Osteoblast (primary cell): ENCODE measurements around the gene SOX13. TPM values are rescaled to one million over a fixed set of nuclear protein-coding genes. Genes with fewer than 3 reads are reported as not detected.

Experiments used
- DNase-seq: peaks from one replicate; pipeline ENCODE4 v3.0.0; 2011; ENCODE audit warnings: low spot score, mixed read lengths; ENCODE audit not compliant: insufficient read length; ENCODE audit errors: missing footprints
- H2AFZ ChIP-seq: 2 replicates; pipeline ENCODE4 v1.6.0; 2011; ENCODE audit warnings: mild to moderate bottlenecking, low read length
- H3K27ac ChIP-seq: 2 replicates; pipeline ENCODE4 v1.5.1; 2011; ENCODE audit warnings: mild to moderate bottlenecking, low read depth, low read length, moderate library complexity
- H3K27me3 ChIP-seq: 2 replicates; pipeline ENCODE4 v1.6.0; 2012; ENCODE audit warnings: mild to moderate bottlenecking, control low read depth, inconsistent platforms, low read length, moderate library complexity; ENCODE audit not compliant: insufficient read depth
- H3K36me3 ChIP-seq: 2 replicates; pipeline ENCODE4 v1.5.1; 2011; ENCODE audit warnings: mild to moderate bottlenecking, low read length, control low read depth, moderate library complexity; ENCODE audit not compliant: insufficient read depth
- H3K4me1 ChIP-seq: 2 replicates; pipeline ENCODE4 v1.5.1; 2011; ENCODE audit warnings: mild to moderate bottlenecking, low read length, control low read depth, moderate library complexity; ENCODE audit not compliant: insufficient read depth
- H3K4me2 ChIP-seq: 2 replicates; pipeline ENCODE4 v1.6.0; 2011; ENCODE audit warnings: mild to moderate bottlenecking, low read length; ENCODE audit not compliant: insufficient read depth
- H3K4me3 ChIP-seq: fragments of 200-600 bp; sonication (generic); 3 replicates; pipeline ENCODE4 v1.5.1; 2012; ENCODE audit warnings: mild to moderate bottlenecking, low read length, inconsistent platforms; ENCODE audit not compliant: insufficient read depth
- H3K79me2 ChIP-seq: 2 replicates; pipeline ENCODE4 v1.6.0; 2012; ENCODE audit warnings: mild to moderate bottlenecking, low read length, control low read depth, inconsistent platforms; ENCODE audit not compliant: insufficient read depth
- H3K9me3 ChIP-seq: 2 replicates; pipeline ENCODE4 v1.5.1; 2011; ENCODE audit warnings: low read depth, low read length, control low read depth
- H4K20me1 ChIP-seq: 2 replicates; pipeline ENCODE4 v1.6.0; 2012; ENCODE audit warnings: mild to moderate bottlenecking, low read length, control low read depth; ENCODE audit not compliant: insufficient read depth
- CTCF ChIP-seq: IDR thresholded peaks from 2 replicates; pipeline ENCODE4 v1.5.1; 2011; ENCODE audit warnings: mild to moderate bottlenecking, low read depth, low read length, moderate library complexity; ENCODE audit errors: extremely low read depth
- total RNA-seq: library from RNA; depleted of rRNA; stranded (reverse); fragments of >200 nt; gene quantifications from 2 replicates; pipeline ENCODE4 v1.2.3, GENCODE V29; 2012

Gene SOX13
- total RNA-seq, 1 donor, result 9.0 TPM

DNA sequence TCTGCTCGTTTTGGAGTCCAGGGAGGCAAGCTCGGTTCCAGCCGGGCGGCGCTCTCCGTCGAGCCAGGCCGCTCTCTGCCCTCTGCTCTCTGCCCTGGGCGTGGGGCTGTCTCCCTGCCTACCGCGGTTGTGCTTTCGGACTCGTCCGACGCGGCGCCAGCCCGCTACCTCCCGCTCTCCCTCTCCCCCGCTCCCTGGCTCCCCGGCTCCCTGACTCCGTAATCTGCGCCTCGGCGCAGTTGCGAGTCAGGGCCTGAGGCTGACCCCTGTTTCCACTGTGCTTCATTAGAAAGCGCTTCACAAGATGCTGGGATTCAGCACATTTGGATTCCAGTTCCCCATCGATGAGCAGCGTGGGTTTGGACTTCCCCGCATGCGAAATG is 2.2 kb downstream of the SOX13 start:
- Histone ChIP-seq H3K9me3 (no peaks in the 10 kb centered on the region), H3K4me1 (peaks cover 23% of the 10 kb centered on the region), H4K20me1 (peaks cover 12% of the 10 kb centered on the region), H3K4me2 (peak overlapping the region; percentile 97), H2AFZ (peak overlapping the region; percentile 94), H3K27me3 (no peaks in the 10 kb centered on the region), H3K36me3 (no peaks in the 10 kb centered on the region), H3K4me3 (peak overlapping the region; percentile 82), H3K27ac (no peak overlapping the region), H3K79me2 (peaks cover 26% of the 10 kb centered on the region)
- peak; percentile 84 for DNase-seq
- no peak for TF ChIP-seq CTCF

DNA sequence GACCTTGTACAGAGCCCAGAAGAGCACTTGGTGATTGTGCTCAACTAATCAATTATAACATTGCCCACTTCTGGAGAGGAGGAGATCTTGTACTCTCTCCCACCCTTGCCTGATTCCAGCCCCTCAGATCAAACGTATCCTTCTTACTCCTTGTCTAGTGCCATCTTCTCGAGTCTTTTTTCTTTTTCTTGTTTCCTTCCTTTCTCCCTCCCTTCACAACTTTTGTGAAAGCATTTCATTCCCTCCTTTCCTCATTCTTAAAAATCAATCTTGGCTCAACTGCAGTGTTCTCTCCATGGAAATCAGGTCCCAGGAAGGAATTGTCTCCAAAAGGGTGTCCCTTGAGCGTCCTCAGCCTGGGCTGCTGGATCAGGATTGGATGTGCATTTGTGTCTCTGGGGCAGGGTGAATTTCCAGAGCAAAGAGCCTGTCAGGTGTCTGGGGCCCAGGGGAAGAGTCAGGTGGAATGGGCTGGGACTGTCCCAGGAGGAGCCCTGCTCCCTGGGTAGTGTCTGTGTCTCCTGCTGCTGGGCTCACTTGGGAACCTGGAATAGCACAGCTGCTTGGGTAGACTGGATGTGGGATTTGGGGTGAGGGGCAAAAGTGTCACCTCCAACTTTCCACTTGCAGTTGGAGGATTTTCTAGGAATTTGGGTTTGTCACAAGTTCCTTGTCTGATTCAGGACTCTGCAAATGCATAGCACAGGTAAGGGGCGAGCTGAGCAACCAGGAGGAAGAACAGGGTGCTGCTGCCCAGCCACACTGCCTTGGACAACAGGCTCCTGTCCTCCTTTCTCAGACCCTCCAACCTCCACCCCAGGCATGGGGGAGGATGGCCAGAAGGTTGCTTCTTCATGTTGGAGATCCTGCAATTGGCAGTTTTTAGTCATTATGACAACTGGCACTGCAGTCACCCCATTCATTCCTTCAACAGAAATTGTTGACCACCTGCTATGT is 3.3 kb downstream of the SOX13 start:
- H2AFZ ChIP-seq, result no peak overlapping the region
- H3K4me2 ChIP-seq, result peak overlapping the region; percentile 97
- H3K27ac ChIP-seq, result no peak overlapping the region
- no peaks in the 10 kb centered on the region for H3K36me3 ChIP-seq
- peaks cover 29% of the 10 kb centered on the region for H3K4me1 ChIP-seq
- TF ChIP-seq CTCF, result no peak
- no peak overlapping the region for H3K4me3 ChIP-seq
- H3K9me3 ChIP-seq, result no peaks in the 10 kb centered on the region
- DNase-seq, result no peak
- H3K79me2 ChIP-seq, result peaks cover 29% of the 10 kb centered on the region
- peaks cover 12% of the 10 kb centered on the region for H4K20me1 ChIP-seq
- H3K27me3 ChIP-seq, result no peaks in the 10 kb centered on the region

DNA sequence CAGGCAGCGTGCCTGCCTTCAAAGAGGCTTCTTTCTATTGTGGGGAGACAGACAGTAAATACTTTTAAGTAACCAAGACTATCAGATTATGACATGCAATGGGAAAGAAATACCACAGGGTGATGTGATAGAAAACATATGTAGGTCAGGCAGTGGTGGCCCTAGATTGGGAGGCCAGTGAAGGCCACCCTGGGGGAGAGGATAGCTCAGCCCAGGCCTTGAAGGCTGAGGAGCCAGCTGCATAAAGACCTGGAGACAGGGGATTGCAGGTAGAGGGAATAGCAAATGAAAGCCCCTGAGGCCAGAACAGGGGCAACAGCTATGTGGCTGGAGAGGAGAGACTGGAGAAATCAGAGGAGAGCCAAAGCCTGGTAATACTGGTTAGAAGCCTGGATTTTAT is 4.0 kb downstream of the SOX13 start:
- Histone ChIP-seq H3K79me2 (peaks cover 31% of the 10 kb centered on the region), H4K20me1 (peaks cover 12% of the 10 kb centered on the region), H3K4me1 (peaks cover 29% of the 10 kb centered on the region), H3K9me3 (no peaks in the 10 kb centered on the region), H3K4me2 (no peak overlapping the region), H3K4me3 (no peak overlapping the region), H3K36me3 (no peaks in the 10 kb centered on the region), H2AFZ (no peak overlapping the region), H3K27me3 (no peaks in the 10 kb centered on the region), H3K27ac (no peak overlapping the region)
- no peak for TF ChIP-seq CTCF
- DNase-seq, result peak; percentile 85

DNA sequence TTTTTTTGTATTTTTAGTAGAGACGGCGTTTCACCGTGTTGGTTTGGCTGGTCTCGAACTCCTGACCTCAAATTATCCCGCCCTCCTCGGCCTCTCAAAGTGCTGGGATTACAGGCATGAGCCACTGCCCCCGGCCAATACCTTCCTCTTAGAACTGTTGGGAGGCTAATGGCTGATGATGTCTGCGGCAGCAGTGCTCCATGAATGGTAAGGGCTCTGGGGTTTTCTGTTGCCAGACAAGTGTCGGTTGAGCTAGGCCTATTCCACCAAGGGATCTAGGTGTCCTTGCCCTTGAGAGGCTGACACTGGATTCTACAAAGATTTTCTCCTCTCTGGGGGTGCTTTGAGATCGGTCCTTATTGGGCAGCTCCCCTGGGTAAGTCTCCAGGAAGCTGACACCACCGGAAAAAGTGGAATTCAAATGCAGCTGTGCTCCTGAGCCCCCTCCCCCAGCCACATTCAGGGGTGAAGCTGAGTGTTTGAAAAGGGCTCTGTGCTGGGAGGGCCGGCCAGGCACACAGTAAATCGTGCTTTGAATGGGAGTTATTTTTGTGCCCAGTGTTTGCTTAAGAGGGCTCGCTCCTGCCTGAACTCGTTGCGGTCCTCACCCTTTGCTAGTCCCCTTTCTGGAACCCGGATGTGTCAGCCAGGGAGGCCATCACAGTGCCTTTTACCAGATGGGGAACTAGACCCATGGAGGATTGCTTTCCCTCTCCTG is 5.2 kb downstream of the SOX13 start:
- DNase-seq, result peak; percentile 76
- Histone ChIP-seq H3K27me3 (no peaks in the 10 kb centered on the region), H3K79me2 (peaks cover 41% of the 10 kb centered on the region), H3K9me3 (no peaks in the 10 kb centered on the region), H3K4me1 (peaks cover 29% of the 10 kb centered on the region), H3K4me3 (peak overlapping the region; percentile 17), H3K36me3 (no peaks in the 10 kb centered on the region), H3K4me2 (peak overlapping the region; percentile 48), H4K20me1 (peaks cover 12% of the 10 kb centered on the region), H3K27ac (peak overlapping the region; percentile 41), H2AFZ (peak overlapping the region; percentile 80)
- no peak for TF ChIP-seq CTCF
